PC-3 (cell line): ENCODE data around the gene CDH4. TPM values are rescaled to one million over a fixed set of nuclear protein-coding genes. Genes with fewer than 3 reads are reported as not detected.

ENCODE experiments used
- ATAC-seq: fragments of 200-7000 bp; cut with Tn5 transposase; 2 replicates; pipeline ENCODE4 v1.9.1; 2020; ENCODE audit warnings: mild to moderate bottlenecking, moderate library complexity
- BruUV-seq: library from RNA; stranded (reverse); fragments of 400-500 nt; replicated peaks from 2 replicates; lab custom pipeline; 2021; lab: Mats Ljungman, UMichigan
- CTCF ChIA-PET: fragments of 300-600 bp; sonication (Branson Sonifier 250); formaldehyde crosslinking; loops from one replicate; lab custom pipeline; 2022; ENCODE audit warnings: antibody characterized with exemption; lab: Charles Lee
- POLR2A ChIA-PET: fragments of 300-600 bp; sonication (Branson Sonifier 250); formaldehyde crosslinking; loops from one replicate; lab custom pipeline; 2022; ENCODE audit warnings: antibody characterized with exemption; ENCODE audit not compliant: unreplicated experiment; lab: Charles Lee
- DNase-seq: peaks from one replicate; pipeline ENCODE4 v3.0.0-alpha.2; 2015
- H2AFZ ChIP-seq: fragments of 300-600 bp; sonication (generic); 2 replicates; pipeline ENCODE4 v1.6.0; 2016; ENCODE audit warnings: antibody characterized with exemption, low read length
- H3F3A ChIP-seq: fragments of 300-600 bp; sonication (generic); one replicate; pipeline ENCODE4 v1.6.0; 2017; ENCODE audit warnings: antibody characterized with exemption, low read length, control low read depth, mild to moderate bottlenecking; ENCODE audit not compliant: unreplicated experiment
- H3K27ac ChIP-seq: fragments of 300-600 bp; sonication (generic); 2 replicates; pipeline ENCODE4 v1.5.1; 2016; ENCODE audit warnings: mild to moderate bottlenecking, low read length
- H3K27me3 ChIP-seq: fragments of 300-600 bp; sonication (generic); 2 replicates; pipeline ENCODE4 v1.6.1; 2016; ENCODE audit warnings: low read length, mixed read lengths
- H3K36me3 ChIP-seq: fragments of 300-600 bp; sonication (generic); 2 replicates; pipeline ENCODE4 v1.6.1; 2016; ENCODE audit warnings: low read depth, mixed run types, low read length, mixed read lengths
- H3K4me1 ChIP-seq: fragments of 300-600 bp; sonication (generic); 2 replicates; pipeline ENCODE4 v1.5.1; 2016; ENCODE audit warnings: low read length; ENCODE audit not compliant: insufficient read depth
- H3K4me2 ChIP-seq: fragments of 300-600 bp; sonication (generic); 2 replicates; pipeline ENCODE4 v1.6.0; 2016; ENCODE audit warnings: low read length
- H3K4me3 ChIP-seq: fragments of 300-600 bp; sonication (generic); 2 replicates; pipeline ENCODE4 v1.5.1; 2016; ENCODE audit warnings: mild to moderate bottlenecking, low read length, mixed read lengths
- H3K79me2 ChIP-seq: fragments of 300-600 bp; sonication (generic); 2 replicates; pipeline ENCODE4 v1.6.1; 2017; ENCODE audit warnings: low read length, mixed read lengths
- H3K9ac ChIP-seq: fragments of 300-600 bp; sonication (generic); 2 replicates; pipeline ENCODE4 v1.6.0; 2016; ENCODE audit warnings: mild to moderate bottlenecking, low read length
- H3K9me2 ChIP-seq: fragments of 300-600 bp; sonication (generic); replicated peaks from 2 replicates; pipeline ENCODE4 v1.6.1; 2016; ENCODE audit warnings: mixed run types, low read length, mixed read lengths
- H3K9me3 ChIP-seq: fragments of 300-600 bp; sonication (generic); 2 replicates; pipeline ENCODE4 v1.6.1; 2016; ENCODE audit warnings: low read length, mixed read lengths
- H4K20me1 ChIP-seq: fragments of 300-600 bp; sonication (generic); 2 replicates; pipeline ENCODE4 v1.6.1; 2016; ENCODE audit warnings: low read length, mixed read lengths
- CTCF ChIP-seq: fragments of 300-600 bp; sonication (generic); conservative IDR thresholded peaks from 2 replicates; pipeline ENCODE4 v1.5.1; 2017; ENCODE audit warnings: antibody characterized with exemption, low read depth, mild to moderate bottlenecking, low read length
- EZH2 ChIP-seq: fragments of 300-600 bp; sonication (generic); IDR thresholded peaks from one replicate; pipeline ENCODE4 v1.6.1; 2017; ENCODE audit warnings: antibody characterized with exemption, mild to moderate bottlenecking, low read length; ENCODE audit not compliant: unreplicated experiment
- EZH2phosphoT487 ChIP-seq: fragments of 300-600 bp; sonication (generic); IDR thresholded peaks from 2 replicates; pipeline ENCODE4 v1.6.1; 2018; ENCODE audit warnings: mild to moderate bottlenecking, antibody characterized with exemption, low read length, borderline replicate concordance
- intact Hi-C: fragments of 100-400 bp; cut with micrococcal nuclease; formaldehyde crosslinking; loops from 2 replicates; pipeline ENCODE4 v1.9.0; 2023
- total RNA-seq: library from RNA; depleted of rRNA; stranded (reverse); fragments of >200 nt; gene quantifications from 2 replicates; pipeline ENCODE4 v1.2.3, GENCODE V29; 2014

Gene CDH4
- total RNA-seq, 1 experiment from 2014 or later = not detected

- no peak overlapping the region for H3K9ac ChIP-seq
- intact Hi-C loops = no loop called here
- H3K9me2 ChIP-seq = no peaks in the 10 kb centered on the region
- H3K27ac ChIP-seq = no peak overlapping the region
- H3K9me3 ChIP-seq = no peaks in the 10 kb centered on the region
- no peak overlapping the region for H3K4me3 ChIP-seq
- DNase-seq (no peak), ATAC-seq (no peak)
- no peaks in the 10 kb centered on the region for H3K79me2 ChIP-seq
- H3K27me3 ChIP-seq = peaks cover 15% of the 10 kb centered on the region
- H2AFZ ChIP-seq = no peak overlapping the region
- no peak for TF ChIP-seq EZH2phosphoT487
- no peak for TF ChIP-seq EZH2
- no peak for TF ChIP-seq CTCF
- no peaks in the 10 kb centered on the region for H4K20me1 ChIP-seq
- no peak overlapping the region for H3K4me2 ChIP-seq
- ChIA-PET POLR2A (no interaction called here), CTCF (no interaction called here)
- H3F3A ChIP-seq = no peaks in the 10 kb centered on the region
- H3K4me1 ChIP-seq = no peaks in the 10 kb centered on the region
- BruUV-seq = no TSS peak
- H3K36me3 ChIP-seq = no peaks in the 10 kb centered on the region
These were observed 325.0 kb downstream of the CDH4 start for GRCh38 chr20:61577065-61577464.

GRCh38 chr20:61579908-61580307, 327.8 kb downstream of the CDH4 start:
- no TSS peak for BruUV-seq
- H3K4me2 ChIP-seq = no peak overlapping the region
- no peaks in the 10 kb centered on the region for H3K4me1 ChIP-seq
- H3K9ac ChIP-seq = no peak overlapping the region
- no peaks in the 10 kb centered on the region for H3K9me3 ChIP-seq
- no peaks in the 10 kb centered on the region for H3F3A ChIP-seq
- no peaks in the 10 kb centered on the region for H3K9me2 ChIP-seq
- ChIA-PET POLR2A (no interaction called here), CTCF (no interaction called here)
- no peaks in the 10 kb centered on the region for H4K20me1 ChIP-seq
- no peak overlapping the region for H3K4me3 ChIP-seq
- ATAC-seq (no peak), DNase-seq (no peak)
- intact Hi-C loops = no loop called here
- H3K36me3 ChIP-seq = no peaks in the 10 kb centered on the region
- no peaks in the 10 kb centered on the region for H3K79me2 ChIP-seq
- peaks cover 23% of the 10 kb centered on the region for H3K27me3 ChIP-seq
- no peak for TF ChIP-seq EZH2
- no peak for TF ChIP-seq EZH2phosphoT487
- TF ChIP-seq CTCF = no peak
- H3K27ac ChIP-seq = no peak overlapping the region
- H2AFZ ChIP-seq = no peak overlapping the region

GRCh38 chr20:61580958-61581824, 329.1 kb downstream of the CDH4 start:
- no peaks in the 10 kb centered on the region for H3K36me3 ChIP-seq
- no peak overlapping the region for H3K4me2 ChIP-seq
- DNase-seq (no peak), ATAC-seq (no peak)
- no peaks in the 10 kb centered on the region for H3K79me2 ChIP-seq
- no TSS peak for BruUV-seq
- H3K9ac ChIP-seq = no peak overlapping the region
- no peaks in the 10 kb centered on the region for H3F3A ChIP-seq
- H3K9me2 ChIP-seq = no peaks in the 10 kb centered on the region
- no peak overlapping the region for H2AFZ ChIP-seq
- intact Hi-C loops = no loop called here
- ChIA-PET POLR2A (interaction anchor here (0.5 kb wide), 1 partner anchor 1337 kb away, joined by 7 read pairs; no protein-coding TSS in a partner anchor), CTCF (no interaction called here)
- H3K27ac ChIP-seq = no peak overlapping the region
- peaks cover 23% of the 10 kb centered on the region for H3K27me3 ChIP-seq
- no peaks in the 10 kb centered on the region for H4K20me1 ChIP-seq
- H3K4me1 ChIP-seq = no peaks in the 10 kb centered on the region
- TF ChIP-seq CTCF (no peak), EZH2 (no peak), EZH2phosphoT487 (no peak)
- no peaks in the 10 kb centered on the region for H3K9me3 ChIP-seq
- H3K4me3 ChIP-seq = no peak overlapping the region
